Activated T-helper 1 cell treated with anti-CD3 and anti-CD28 coated beads, Interleukin-12 subunit alpha, Interleukin-12 subunit beta, Interleukin-2, Interleukin-4 antibody, amounts not matched to agents 30 ng/mL and 10 ng/mL and 1 ng/mL, durations not matched to agents 14 hours and 24 hours and 36 hours (primary cell): ENCODE data around the gene ZNF367. TPM values are rescaled to one million over a fixed set of nuclear protein-coding genes. Genes with fewer than 3 reads are reported as not detected.
A peak's percentile ranks its signal among the peaks of the same experiment; 100 is the strongest.

Experiments used
- DNase-seq: peaks from one replicate; pipeline ENCODE4 v3.0.0; 2021; ENCODE audit warnings: low spot score
- H3K27ac Mint-ChIP-seq: one replicate; pipeline ENCODE4 v1.8.0; 2021; ENCODE audit warnings: mild to moderate bottlenecking, mixed read lengths
- H3K27me3 Mint-ChIP-seq: one replicate; pipeline ENCODE4 v1.8.0; 2022; ENCODE audit warnings: mild to moderate bottlenecking, moderate library complexity, mixed read lengths; ENCODE audit not compliant: insufficient read depth
- H3K36me3 Mint-ChIP-seq: one replicate; pipeline ENCODE4 v1.8.0; 2021; ENCODE audit warnings: low read depth, mixed read lengths
- H3K4me1 Mint-ChIP-seq: one replicate; pipeline ENCODE4 v1.8.0; 2021; ENCODE audit warnings: low read depth, mixed read lengths
- H3K4me3 Mint-ChIP-seq: one replicate; pipeline ENCODE4 v1.8.0; 2021; ENCODE audit warnings: mild to moderate bottlenecking, moderate library complexity, mixed read lengths
- H3K9me3 Mint-ChIP-seq: one replicate; pipeline ENCODE4 v1.8.0; 2021; ENCODE audit warnings: mixed read lengths
- intact Hi-C: fragments of 100-400 bp; cut with micrococcal nuclease; formaldehyde crosslinking; loops from one replicate; pipeline ENCODE4 v1.15.1; 2024
- total RNA-seq: library from RNA; stranded (reverse); gene quantifications from 2 replicates; pipeline ENCODE4 v1.2.3, GENCODE V29; 2022

Gene ZNF367
- total RNA-seq, 1 donor from 2014 or later: 21.8 TPM

GRCh38 chr9:96411129-96411838, 6.9 kb downstream of the ZNF367 start:
- intact Hi-C loops: loop anchor here (10.0 kb wide), 2 partner anchors 396 to 624 kb away; partner anchors contain the start of gene CTSV
- Mint-ChIP-seq H3K27me3 (no peaks in the 10 kb centered on the region), H3K4me3 (no peak overlapping the region), H3K36me3 (peaks cover 14% of the 10 kb centered on the region), H3K4me1 (peaks cover 58% of the 10 kb centered on the region), H3K27ac (no peak overlapping the region), H3K9me3 (no peaks in the 10 kb centered on the region)
- DNase-seq: no peak

GRCh38 chr9:96408409-96409280, 9.5 kb downstream of the ZNF367 start:
- no peak for DNase-seq
- Mint-ChIP-seq H3K4me1 (peaks cover 50% of the 10 kb centered on the region), H3K27ac (peak overlapping the region; percentile 21), H3K9me3 (no peaks in the 10 kb centered on the region), H3K27me3 (no peaks in the 10 kb centered on the region), H3K36me3 (peaks cover 14% of the 10 kb centered on the region), H3K4me3 (no peak overlapping the region)
- intact Hi-C loops: no loop called here

- no peak for DNase-seq
- Mint-ChIP-seq H3K36me3 (peaks cover 16% of the 10 kb centered on the region), H3K4me3 (no peak overlapping the region), H3K4me1 (peaks cover 41% of the 10 kb centered on the region), H3K27me3 (no peaks in the 10 kb centered on the region), H3K9me3 (peaks cover 12% of the 10 kb centered on the region), H3K27ac (peak overlapping the region; percentile 86)
- intact Hi-C loops: no loop called here
These were observed 17.8 kb downstream of the ZNF367 start for GRCh38 chr9:96400132-96400910.

DNA sequence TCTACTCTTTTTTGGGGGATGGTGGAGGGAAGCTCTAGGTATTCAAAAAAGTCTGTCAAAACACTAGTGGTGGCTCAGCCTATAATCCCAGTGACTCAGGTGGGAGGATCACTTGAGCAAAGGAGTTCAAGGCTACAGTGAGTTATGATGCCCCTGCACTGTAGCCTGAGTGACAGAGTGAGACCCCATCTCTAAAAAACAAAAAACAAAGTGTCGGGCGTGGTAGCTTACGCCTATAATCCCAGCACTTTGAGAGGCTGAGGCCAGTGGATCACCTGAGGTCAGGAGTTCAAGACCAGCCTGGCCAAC, 18.9 kb downstream of the ZNF367 start:
- peak overlapping the region; percentile 86 for H3K27ac Mint-ChIP-seq

GRCh38 chr9:96398582-96399324, 19.4 kb downstream of the ZNF367 start:
- peak overlapping the region; percentile 86 for H3K27ac Mint-ChIP-seq
- peaks cover 12% of the 10 kb centered on the region for H3K9me3 Mint-ChIP-seq
- H3K36me3 Mint-ChIP-seq: peaks cover 20% of the 10 kb centered on the region
- DNase-seq: no peak
- peak overlapping the region; percentile 59 for H3K4me3 Mint-ChIP-seq
- intact Hi-C loops: loop anchor here (2.0 kb wide), 1 partner anchor 14 kb away; no protein-coding TSS in a partner anchor
- no peaks in the 10 kb centered on the region for H3K27me3 Mint-ChIP-seq
- peaks cover 43% of the 10 kb centered on the region for H3K4me1 Mint-ChIP-seq

More for the DNA sequence above, 18.9 kb downstream of the ZNF367 start:
- DNase-seq: no peak
- Mint-ChIP-seq H3K4me3 (peak overlapping the region; percentile 59), H3K27me3 (no peaks in the 10 kb centered on the region), H3K9me3 (peaks cover 12% of the 10 kb centered on the region), H3K4me1 (peaks cover 44% of the 10 kb centered on the region), H3K36me3 (peaks cover 19% of the 10 kb centered on the region)
- intact Hi-C loops: loop anchor here (2.0 kb wide), 1 partner anchor 14 kb away; no protein-coding TSS in a partner anchor

- Mint-ChIP-seq H3K9me3 (peaks cover 12% of the 10 kb centered on the region), H3K36me3 (peaks cover 20% of the 10 kb centered on the region), H3K4me1 (peaks cover 46% of the 10 kb centered on the region), H3K27ac (no peak overlapping the region), H3K27me3 (no peaks in the 10 kb centered on the region), H3K4me3 (no peak overlapping the region)
- DNase-seq: no peak
- intact Hi-C loops: no loop called here
These were observed 22.2 kb downstream of the ZNF367 start for GRCh38 chr9:96395964-96396363.

DNA sequence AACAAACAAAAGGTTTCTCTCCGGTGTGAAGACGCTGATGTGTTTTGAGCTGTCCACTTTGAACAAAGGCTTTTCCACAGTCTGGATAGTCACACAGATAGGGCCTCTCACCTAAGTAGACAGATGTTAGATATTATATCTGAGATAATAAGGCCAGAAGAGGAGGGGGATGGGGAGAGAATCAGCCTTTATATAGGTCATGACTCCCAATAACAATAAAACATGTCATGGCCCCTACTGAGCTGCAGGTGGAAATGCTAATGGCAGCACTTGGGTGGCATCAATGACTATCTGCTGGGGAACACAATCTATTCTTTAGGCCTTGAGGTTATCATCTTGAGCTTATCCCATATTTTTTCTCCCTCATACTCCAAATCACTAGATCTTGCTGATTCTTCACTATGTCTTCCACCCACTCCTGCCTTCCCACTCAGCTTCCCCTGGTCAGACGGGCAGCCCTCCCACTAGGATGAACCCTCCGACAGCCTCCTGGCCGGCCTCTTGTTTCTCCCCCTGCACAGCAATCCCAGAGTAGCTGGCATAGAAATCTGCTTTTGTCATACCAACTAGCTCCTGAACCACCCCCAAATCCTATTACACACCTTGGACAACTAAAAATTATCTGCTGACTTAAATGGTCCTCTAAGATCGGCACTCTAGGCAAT, 23.2 kb downstream of the ZNF367 start:
- Mint-ChIP-seq H3K27me3 (no peaks in the 10 kb centered on the region), H3K4me1 (peaks cover 45% of the 10 kb centered on the region), H3K36me3 (peaks cover 21% of the 10 kb centered on the region), H3K9me3 (peaks cover 4% of the 10 kb centered on the region), H3K27ac (no peak overlapping the region), H3K4me3 (no peak overlapping the region)
- DNase-seq: no peak
- intact Hi-C loops: no loop called here

DNA sequence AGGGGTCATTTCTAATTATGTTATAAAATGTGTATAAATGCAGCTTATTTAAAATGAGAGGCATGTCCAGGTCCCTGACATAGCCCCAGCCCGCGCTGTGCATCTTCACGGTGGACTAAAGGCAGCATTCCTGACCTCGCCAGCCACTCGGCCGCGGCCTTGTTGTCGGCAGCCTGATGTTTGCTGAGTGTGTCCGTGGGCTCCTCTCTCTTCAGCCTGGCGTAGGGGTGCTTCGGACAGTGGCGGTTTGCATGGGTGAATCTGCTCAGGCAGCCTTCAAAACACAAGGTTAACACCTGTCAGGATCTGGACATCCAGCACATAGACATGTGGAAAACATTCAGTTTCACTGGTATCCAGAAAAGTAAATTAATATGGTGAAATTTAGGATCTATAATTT, 25.9 kb downstream of the ZNF367 start:
- Mint-ChIP-seq H3K27ac (no peak overlapping the region), H3K27me3 (no peaks in the 10 kb centered on the region), H3K36me3 (peaks cover 30% of the 10 kb centered on the region), H3K9me3 (no peaks in the 10 kb centered on the region), H3K4me1 (peaks cover 28% of the 10 kb centered on the region), H3K4me3 (no peak overlapping the region)
- intact Hi-C loops: no loop called here
- DNase-seq: no peak

GRCh38 chr9:96391021-96391765, 27.0 kb downstream of the ZNF367 start:
- intact Hi-C loops: no loop called here
- peaks cover 34% of the 10 kb centered on the region for H3K4me1 Mint-ChIP-seq
- H3K27ac Mint-ChIP-seq: peak overlapping the region; percentile 40

GRCh38 chr9:96388144-96388543, 30.0 kb downstream of the ZNF367 start:
- no peaks in the 10 kb centered on the region for H3K9me3 Mint-ChIP-seq
- intact Hi-C loops: no loop called here
- DNase-seq: no peak
- H3K27ac Mint-ChIP-seq: no peak overlapping the region
- peaks cover 36% of the 10 kb centered on the region for H3K4me1 Mint-ChIP-seq
- peaks cover 37% of the 10 kb centered on the region for H3K36me3 Mint-ChIP-seq
- H3K4me3 Mint-ChIP-seq: no peak overlapping the region
- H3K27me3 Mint-ChIP-seq: no peaks in the 10 kb centered on the region

More at GRCh38 chr9:96391021-96391765, 27.0 kb downstream of the ZNF367 start:
- DNase-seq: no peak
- H3K4me3 Mint-ChIP-seq: no peak overlapping the region
- H3K36me3 Mint-ChIP-seq: peaks cover 37% of the 10 kb centered on the region
- no peaks in the 10 kb centered on the region for H3K27me3 Mint-ChIP-seq
- H3K9me3 Mint-ChIP-seq: no peaks in the 10 kb centered on the region

DNA sequence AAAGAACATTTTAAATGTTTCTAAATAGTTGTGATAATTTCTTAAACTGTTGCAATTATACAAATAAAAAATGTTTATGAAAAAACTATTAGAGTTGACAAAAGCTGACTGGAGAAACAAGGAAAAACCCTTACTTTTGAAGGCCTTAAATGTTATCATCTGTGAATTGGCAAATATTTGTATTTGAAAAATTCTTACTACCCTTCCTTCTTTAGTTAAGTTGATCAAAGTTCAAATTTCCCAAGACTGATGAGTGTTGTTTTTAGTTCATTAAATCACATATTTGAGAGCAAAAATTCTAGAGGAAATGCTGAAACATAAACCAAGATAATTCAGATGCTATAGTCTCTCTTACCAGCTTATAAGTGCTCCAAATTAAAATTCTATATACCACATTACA, 32.0 kb downstream of the ZNF367 start:
- Mint-ChIP-seq H3K27me3 (no peaks in the 10 kb centered on the region), H3K36me3 (peaks cover 42% of the 10 kb centered on the region), H3K9me3 (no peaks in the 10 kb centered on the region), H3K4me1 (peaks cover 38% of the 10 kb centered on the region), H3K4me3 (no peak overlapping the region), H3K27ac (no peak overlapping the region)
- DNase-seq: no peak
- intact Hi-C loops: no loop called here
